NT2/D1 (cell line): ENCODE data around the gene COL1A2.

Experiments used
- DNase-seq: peaks from one replicate; pipeline ENCODE4 v3.0.0-alpha.2; 2011; ENCODE audit warnings: low read depth, low spot score
- H3K27me3 ChIP-seq: 2 replicates; pipeline ENCODE4 v1.6.0; 2011; ENCODE audit warnings: mild to moderate bottlenecking; ENCODE audit not compliant: insufficient read length, insufficient read depth
- H3K36me3 ChIP-seq: 2 replicates; pipeline ENCODE4 v1.6.1; 2011; ENCODE audit warnings: mild to moderate bottlenecking, low read length, mixed read lengths; ENCODE audit not compliant: insufficient read depth, insufficient read length
- H3K4me1 ChIP-seq: 2 replicates; pipeline ENCODE4 v1.5.1; 2011; ENCODE audit not compliant: insufficient read depth, insufficient read length
- H3K4me3 ChIP-seq: 2 replicates; pipeline ENCODE4 v1.5.1; 2011; ENCODE audit warnings: low read depth; ENCODE audit not compliant: insufficient read length
- H3K9ac ChIP-seq: 2 replicates; pipeline ENCODE4 v1.6.0; 2011; ENCODE audit warnings: low read depth; ENCODE audit not compliant: insufficient read length
- H3K9me3 ChIP-seq: 2 replicates; pipeline ENCODE4 v1.5.1; 2011; ENCODE audit warnings: mild to moderate bottlenecking, low read length; ENCODE audit not compliant: insufficient read depth
- SUZ12 ChIP-seq: IDR thresholded peaks from 2 replicates; pipeline ENCODE4 v1.6.1; 2011; ENCODE audit not compliant: insufficient read length, insufficient read depth; ENCODE audit errors: extremely low read depth
- YY1 ChIP-seq: IDR thresholded peaks from 2 replicates; pipeline ENCODE4 v1.6.1; 2011; ENCODE audit not compliant: insufficient read length, insufficient read depth
- ZNF274 ChIP-seq: IDR thresholded peaks from 2 replicates; pipeline ENCODE4 v1.6.1; 2011; ENCODE audit warnings: mild to moderate bottlenecking, low read depth, low read length

COL1A2 gene

GRCh38 chr7:94434042-94434441, 39.3 kb downstream of the COL1A2 start:
- TF ChIP-seq ZNF274 (no peak), SUZ12 (no peak), YY1 (no peak)
- H3K27me3 ChIP-seq = no peaks in the 10 kb centered on the region
- H3K9ac ChIP-seq = no peak overlapping the region
- H3K9me3 ChIP-seq = no peaks in the 10 kb centered on the region
- no peaks in the 10 kb centered on the region for H3K4me1 ChIP-seq
- H3K4me3 ChIP-seq = no peak overlapping the region
- no peak for DNase-seq
- peaks cover 11% of the 10 kb centered on the region for H3K36me3 ChIP-seq

DNA sequence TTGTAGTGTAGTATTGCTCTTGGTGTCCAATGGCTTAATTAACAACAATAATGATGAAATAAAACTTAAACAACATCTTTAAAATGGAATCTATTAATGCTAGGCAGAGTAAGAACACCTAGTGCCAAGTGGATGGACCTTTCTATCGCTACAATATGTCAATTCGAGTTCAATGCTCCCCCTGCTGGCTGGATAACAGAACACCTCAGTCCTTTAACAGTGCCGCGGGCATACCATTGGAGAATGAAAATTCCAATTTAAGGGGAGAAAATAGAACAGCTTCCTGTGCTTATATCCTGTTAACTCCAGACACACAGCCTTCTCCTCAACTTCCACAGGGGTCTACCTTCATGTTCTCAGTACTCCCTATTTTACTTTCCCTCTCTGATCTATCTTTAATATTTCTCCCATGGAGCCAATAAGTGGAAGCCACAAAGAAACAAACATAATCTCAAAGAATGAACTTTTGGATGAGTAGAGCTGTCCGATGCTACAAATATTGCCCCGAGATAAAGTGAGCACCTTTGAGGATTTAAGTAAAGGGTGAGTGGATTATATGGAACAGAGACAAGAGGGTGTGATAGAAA, 41.4 kb downstream of the COL1A2 start:
- Histone ChIP-seq H3K4me1 (no peaks in the 10 kb centered on the region), H3K4me3 (no peak overlapping the region), H3K9me3 (no peaks in the 10 kb centered on the region)

GRCh38 chr7:94436700-94437099, 42.0 kb downstream of the COL1A2 start:
- no peaks in the 10 kb centered on the region for H3K27me3 ChIP-seq
- H3K4me1 ChIP-seq = no peaks in the 10 kb centered on the region
- H3K9ac ChIP-seq = no peak overlapping the region
- H3K4me3 ChIP-seq = no peak overlapping the region
- no peak for DNase-seq
- TF ChIP-seq ZNF274 = no peak
- no peak for TF ChIP-seq YY1
- TF ChIP-seq SUZ12 = no peak
- H3K36me3 ChIP-seq = no peaks in the 10 kb centered on the region
- no peaks in the 10 kb centered on the region for H3K9me3 ChIP-seq

More for the DNA sequence above, 41.4 kb downstream of the COL1A2 start:
- Histone ChIP-seq H3K36me3 (no peaks in the 10 kb centered on the region), H3K9ac (no peak overlapping the region), H3K27me3 (no peaks in the 10 kb centered on the region)
- peak; percentile 57 for DNase-seq
- TF ChIP-seq ZNF274 (no peak), SUZ12 (no peak), YY1 (no peak)

GRCh38 chr7:94439893-94440381, 45.2 kb downstream of the COL1A2 start:
- no peaks in the 10 kb centered on the region for H3K27me3 ChIP-seq
- H3K4me3 ChIP-seq = no peak overlapping the region
- H3K4me1 ChIP-seq = no peaks in the 10 kb centered on the region
- TF ChIP-seq YY1 (no peak), SUZ12 (no peak), ZNF274 (no peak)
- H3K9me3 ChIP-seq = no peaks in the 10 kb centered on the region
- no peak for DNase-seq
- no peak overlapping the region for H3K9ac ChIP-seq
- no peaks in the 10 kb centered on the region for H3K36me3 ChIP-seq

DNA sequence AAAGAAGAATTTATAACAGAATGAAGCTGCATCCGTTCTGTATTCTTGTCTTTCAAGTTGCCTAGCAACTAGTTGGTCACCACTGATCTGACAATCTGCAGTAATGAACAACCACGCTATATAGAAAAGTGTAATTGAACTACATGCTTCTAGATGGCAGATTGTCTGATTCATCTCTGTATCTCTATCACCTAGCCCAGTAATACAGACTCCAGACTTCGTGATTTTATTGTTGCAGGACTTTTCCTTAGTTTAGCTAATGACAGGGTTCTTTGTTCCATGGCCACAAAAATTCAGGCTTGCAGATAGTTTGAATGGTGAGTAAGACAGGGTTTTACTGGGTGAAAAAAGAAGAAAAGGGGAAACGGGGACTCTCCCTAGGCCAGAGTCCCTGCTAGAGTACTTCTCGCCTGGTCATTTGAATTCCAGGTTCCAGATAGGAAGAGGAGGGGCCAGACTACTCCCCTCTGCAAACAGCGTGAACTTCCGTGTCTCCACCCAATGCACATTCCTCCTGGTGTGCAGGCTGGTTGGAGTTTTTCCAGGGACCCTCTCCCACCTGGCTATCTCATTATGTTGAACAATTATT, 45.9 kb downstream of the COL1A2 start:
- DNase-seq = no peak
- Histone ChIP-seq H3K4me3 (no peak overlapping the region), H3K36me3 (no peaks in the 10 kb centered on the region), H3K27me3 (no peaks in the 10 kb centered on the region), H3K9me3 (no peaks in the 10 kb centered on the region), H3K4me1 (no peaks in the 10 kb centered on the region), H3K9ac (no peak overlapping the region)
- TF ChIP-seq SUZ12 (no peak), ZNF274 (no peak), YY1 (no peak)

DNA sequence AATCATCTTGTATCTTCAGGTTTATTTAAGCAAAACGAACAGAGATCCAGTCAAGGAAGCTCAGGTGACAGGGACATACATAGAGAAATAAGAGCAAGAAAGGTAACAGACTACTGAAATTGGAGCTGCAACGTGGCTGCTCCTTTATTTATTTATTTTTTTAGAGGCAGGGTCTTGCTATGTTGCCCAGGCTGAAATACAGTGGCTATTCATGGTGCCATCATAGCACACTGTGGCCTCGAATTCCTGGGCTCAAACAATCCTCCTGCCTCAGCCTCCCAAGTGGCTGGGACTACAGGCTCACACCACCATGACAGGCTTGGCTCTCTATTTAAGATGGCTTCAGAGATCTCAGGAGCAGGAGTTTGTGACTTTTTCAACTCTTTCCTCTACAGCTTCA, 46.4 kb downstream of the COL1A2 start:
- H3K9me3 ChIP-seq = no peaks in the 10 kb centered on the region
- H3K4me1 ChIP-seq = no peaks in the 10 kb centered on the region
- no peak for TF ChIP-seq ZNF274
- TF ChIP-seq YY1 = no peak
- TF ChIP-seq SUZ12 = no peak
- no peaks in the 10 kb centered on the region for H3K36me3 ChIP-seq
- H3K4me3 ChIP-seq = no peak overlapping the region
- H3K27me3 ChIP-seq = no peaks in the 10 kb centered on the region
- no peak overlapping the region for H3K9ac ChIP-seq
- no peak for DNase-seq

DNA sequence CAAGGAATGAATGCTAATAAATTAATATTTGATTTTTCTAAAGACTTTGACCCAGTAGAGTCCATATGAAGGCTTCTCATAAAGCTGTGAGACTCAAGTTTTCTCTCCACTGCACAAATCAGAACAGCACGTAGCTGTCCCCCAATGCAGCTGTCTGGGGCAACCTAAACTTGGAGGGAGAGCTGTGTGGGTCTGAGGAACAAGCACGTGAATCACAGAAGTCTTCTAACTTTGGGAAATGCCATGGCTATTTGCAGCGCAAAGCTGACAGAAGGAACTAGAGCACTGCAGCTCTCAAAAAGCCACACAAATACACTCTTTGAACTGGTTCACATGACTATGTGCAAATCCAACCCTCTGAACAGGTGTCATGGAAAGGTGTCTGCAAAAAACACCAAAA, 47.9 kb downstream of the COL1A2 start:
- H3K36me3 ChIP-seq = no peaks in the 10 kb centered on the region
- H3K27me3 ChIP-seq = no peaks in the 10 kb centered on the region
- no peaks in the 10 kb centered on the region for H3K4me1 ChIP-seq
- TF ChIP-seq ZNF274 (no peak), SUZ12 (no peak), YY1 (no peak)
- H3K4me3 ChIP-seq = no peak overlapping the region
- no peak for DNase-seq
- no peaks in the 10 kb centered on the region for H3K9me3 ChIP-seq
- no peak overlapping the region for H3K9ac ChIP-seq
